Measurements from ENCODE around the gene LMTK3. TPM values are rescaled to one million over a fixed set of nuclear protein-coding genes. Genes with fewer than 3 reads are reported as not detected.

Gene LMTK3
- total RNA-seq, 1 donor from 2014 or later = 3.0 TPM

GRCh38 chr19:48441360-48442050, 70.1 kb downstream of the LMTK3 start:
- intact Hi-C loops (cut with DNase I) = loop anchor here (10.0 kb wide), 1 partner anchor 77 kb away; the partner anchor contains the start of genes SYNGR4 and TMEM143
- DNase-seq (ENCODE audit: low spot score) = no peak

- intact Hi-C loops (cut with DNase I) = no loop called here
- no peak for DNase-seq (ENCODE audit: low spot score)
Observed at GRCh38 chr19:48436586-48436985, 75.0 kb downstream of the LMTK3 start.

Other genes with a start within 250 kb of the LMTK3 start
- 0.35 TPM for gene ZNF114, start 241.8 kb downstream of the LMTK3 start, total RNA-seq
- 47.3 TPM for gene EMP3, start 186.3 kb downstream of the LMTK3 start, total RNA-seq
- 50.2 TPM for gene TMEM143, start 147.9 kb downstream of the LMTK3 start, total RNA-seq
- not detected for gene SYNGR4, start 147.5 kb downstream of the LMTK3 start, total RNA-seq
- gene KDELR1, start 120.3 kb downstream of the LMTK3 start, total RNA-seq = 70.1 TPM
- 0.70 TPM for gene GRIN2D, start 118.2 kb downstream of the LMTK3 start, total RNA-seq
- 17.5 TPM for gene GRWD1, start 65.9 kb downstream of the LMTK3 start, total RNA-seq
- 0.32 TPM for gene KCNJ14, start 56.3 kb downstream of the LMTK3 start, total RNA-seq
- gene CYTH2, start 42.5 kb downstream of the LMTK3 start, total RNA-seq = 46.4 TPM
- gene SULT2B1, start 40.3 kb upstream of the LMTK3 start, total RNA-seq = 0.19 TPM
- gene SPACA4, start 94.9 kb upstream of the LMTK3 start, total RNA-seq = not detected
- not detected for gene FAM83E, start 103.2 kb upstream of the LMTK3 start, total RNA-seq
- 437 TPM for gene RPL18, start 107.3 kb upstream of the LMTK3 start, total RNA-seq
- 8.5 TPM for gene SPHK2, start 107.7 kb upstream of the LMTK3 start, total RNA-seq
- 4.4 TPM for gene DBP, start 125.5 kb upstream of the LMTK3 start, total RNA-seq
- gene CA11, start 134.4 kb upstream of the LMTK3 start, total RNA-seq = 6.5 TPM
- not detected for gene NTN5, start 161.2 kb upstream of the LMTK3 start, total RNA-seq
- not detected for gene FUT2, start 184.1 kb upstream of the LMTK3 start, total RNA-seq
- 3.2 TPM for gene MAMSTR, start 207.9 kb upstream of the LMTK3 start, total RNA-seq
- gene RASIP1, start 228.8 kb upstream of the LMTK3 start, total RNA-seq = 13.6 TPM
- gene IZUMO1, start 235.1 kb upstream of the LMTK3 start, total RNA-seq = 0.83 TPM
- gene FUT1, start 240.8 kb upstream of the LMTK3 start, total RNA-seq = 1.6 TPM
- not detected for gene FGF21, start 243.7 kb upstream of the LMTK3 start, total RNA-seq